Activated effector memory CD4-positive, alpha-beta T cell treated with anti-CD3 and anti-CD28 coated beads, Interleukin-2, amount 50 U/mL, for 16 hours (primary cell): ENCODE data around the gene DDX10.

ENCODE experiments used
- DNase-seq: peaks from one replicate; pipeline ENCODE4 v3.0.0-alpha.2; 2020

The DDX10 gene

DNA sequence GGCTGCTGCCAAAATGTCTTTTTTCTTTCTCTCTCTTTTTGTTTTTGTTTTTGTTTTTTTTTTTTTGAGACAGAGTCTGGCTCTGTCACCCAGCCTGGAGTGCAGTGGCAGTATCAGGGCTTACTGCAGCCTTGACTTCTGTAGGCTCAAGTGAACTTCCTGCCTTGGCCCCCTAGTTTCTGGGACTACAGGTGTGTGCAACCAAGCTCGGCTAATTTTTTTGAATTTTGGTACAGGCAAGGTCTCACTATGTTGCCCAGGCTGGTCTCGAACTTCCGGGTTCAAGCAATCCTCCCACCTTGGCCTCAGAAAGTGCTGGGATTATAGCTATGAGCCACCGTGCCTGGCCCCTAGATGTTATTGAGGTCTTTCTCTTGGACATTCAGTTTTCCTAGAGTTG, 2.2 kb upstream of the DDX10 start:
- no peak for DNase-seq

DNA sequence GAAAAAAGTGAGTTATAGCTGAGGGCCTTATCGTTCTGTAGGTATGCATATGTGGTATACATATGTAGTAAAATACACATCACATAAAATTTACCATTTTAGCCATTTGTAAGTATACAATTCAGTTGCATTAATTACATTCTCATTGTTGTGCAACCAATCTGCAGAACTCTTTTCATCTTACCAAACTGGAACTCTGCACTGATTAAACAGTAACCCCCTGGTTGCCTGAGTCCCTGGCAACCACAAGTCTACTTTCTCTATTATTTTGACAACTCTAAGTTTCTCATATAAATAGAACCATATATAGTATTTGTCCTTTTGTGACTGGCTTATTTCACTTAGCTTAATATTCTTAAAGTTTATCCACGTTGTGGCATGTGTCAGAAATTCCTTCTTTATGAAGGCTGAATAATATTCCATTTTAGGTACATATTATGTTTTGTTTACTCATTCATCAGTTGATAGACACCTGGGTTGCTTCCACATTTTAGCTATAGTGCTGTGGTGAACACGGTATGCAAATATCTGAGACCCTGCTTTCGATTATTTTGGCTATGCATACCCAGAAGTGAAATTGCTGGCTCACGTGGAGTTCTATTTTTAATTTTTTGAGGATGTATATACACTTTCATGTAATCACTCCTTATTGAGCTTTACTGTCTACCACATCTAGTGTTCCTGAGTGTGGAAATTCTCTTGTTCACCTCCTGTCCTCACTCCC, 1.6 kb upstream of the DDX10 start:
- DNase-seq, result no peak

DNA sequence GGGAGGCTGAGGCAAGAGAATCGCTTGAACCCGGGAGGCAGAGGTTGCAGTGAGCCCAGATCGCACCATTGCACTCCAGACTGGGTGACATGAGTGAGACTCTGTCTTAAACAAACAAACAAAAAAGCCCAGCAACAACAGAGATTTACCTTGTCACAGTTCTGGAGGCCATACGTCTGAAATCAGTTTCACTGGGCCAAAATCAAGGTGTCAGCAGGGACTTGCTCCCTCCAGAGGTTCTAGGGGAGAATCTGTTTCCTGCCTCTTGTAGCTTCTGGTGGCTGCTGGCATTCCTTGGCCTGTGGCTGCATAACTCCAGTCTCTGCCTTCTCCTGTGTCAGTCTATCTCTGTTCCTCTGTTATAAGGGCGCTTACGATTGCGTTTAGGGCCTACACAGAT, 1.5 kb downstream of the DDX10 start:
- DNase-seq, result no peak

DNA sequence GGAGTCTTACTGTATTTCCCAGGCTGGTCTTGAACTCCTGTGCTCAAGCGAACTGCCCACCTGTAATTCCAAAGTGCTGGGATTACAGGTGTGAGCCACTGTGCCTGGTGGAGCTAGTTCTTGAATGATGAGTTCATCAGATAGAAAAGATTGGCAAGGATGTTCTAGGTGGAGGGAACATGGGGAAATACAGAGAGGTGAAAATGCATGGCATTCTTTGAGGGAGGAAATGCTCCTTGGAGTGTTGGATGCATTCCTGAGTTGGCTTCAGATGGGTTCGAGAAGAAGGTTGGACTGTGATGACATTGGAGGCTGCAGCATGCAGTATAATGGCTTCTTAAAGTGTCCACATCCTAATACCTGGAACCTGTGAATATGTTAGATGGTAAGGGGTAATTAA, 4.4 kb downstream of the DDX10 start:
- no peak for DNase-seq

DNA sequence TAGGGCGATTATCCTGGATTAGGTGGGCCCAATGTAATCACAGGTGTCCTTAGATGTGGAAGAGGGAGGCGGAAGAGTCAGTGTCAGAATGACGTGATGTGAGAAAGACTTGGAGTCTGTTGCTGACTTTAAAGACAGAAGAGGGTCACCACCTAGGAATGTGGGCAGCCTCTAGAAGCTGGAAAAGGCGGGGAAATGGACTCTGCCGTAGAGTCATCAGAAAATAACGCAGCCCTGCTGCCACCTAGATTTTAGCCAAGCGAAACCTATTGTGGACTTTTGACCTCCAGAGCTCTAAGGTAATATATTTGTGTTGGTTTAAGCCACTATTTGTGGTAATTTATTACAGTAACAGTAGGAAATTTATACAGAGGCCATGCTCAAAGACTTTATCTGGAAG, 4.8 kb downstream of the DDX10 start:
- no peak for DNase-seq

DNA sequence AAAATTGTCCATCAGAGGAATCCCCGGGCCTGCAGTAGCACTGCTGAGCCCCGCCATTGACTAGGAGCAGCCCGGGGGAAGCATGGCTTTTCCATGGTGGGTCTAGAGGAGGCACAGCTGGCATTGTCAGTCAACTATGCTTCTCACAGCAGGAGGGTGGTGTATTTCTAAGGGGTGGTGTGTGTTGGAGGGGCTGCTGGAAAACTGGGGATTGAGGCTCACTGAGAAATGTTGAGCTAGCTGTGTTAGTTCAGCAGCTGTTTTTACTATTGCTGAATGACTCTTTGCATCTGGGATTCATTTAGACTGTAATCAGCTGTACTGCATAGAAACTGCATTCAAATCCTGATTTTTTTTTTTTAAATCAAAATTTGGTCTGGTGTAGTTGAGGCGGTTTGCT, 5.6 kb downstream of the DDX10 start:
- DNase-seq, result no peak

DNA sequence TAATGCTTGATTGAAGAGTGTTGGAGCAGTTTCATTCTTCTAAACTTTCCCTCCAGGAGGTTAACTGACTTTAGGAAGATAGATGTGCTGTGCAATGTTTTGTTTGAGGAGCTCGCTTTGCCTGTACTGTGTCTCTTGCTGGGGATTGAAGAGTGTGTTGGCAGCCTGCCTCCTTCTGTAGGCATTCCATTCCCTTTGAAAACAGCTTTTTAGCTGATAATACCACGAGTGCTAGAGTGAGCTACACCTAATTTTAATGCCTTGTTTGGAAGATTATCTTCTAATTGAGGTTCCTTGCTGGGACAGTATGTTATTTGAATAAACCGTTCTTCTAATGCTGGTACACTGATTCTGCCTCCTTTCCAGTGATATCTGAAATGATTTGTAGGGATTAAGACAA, 7.2 kb downstream of the DDX10 start:
- no peak for DNase-seq

DNA sequence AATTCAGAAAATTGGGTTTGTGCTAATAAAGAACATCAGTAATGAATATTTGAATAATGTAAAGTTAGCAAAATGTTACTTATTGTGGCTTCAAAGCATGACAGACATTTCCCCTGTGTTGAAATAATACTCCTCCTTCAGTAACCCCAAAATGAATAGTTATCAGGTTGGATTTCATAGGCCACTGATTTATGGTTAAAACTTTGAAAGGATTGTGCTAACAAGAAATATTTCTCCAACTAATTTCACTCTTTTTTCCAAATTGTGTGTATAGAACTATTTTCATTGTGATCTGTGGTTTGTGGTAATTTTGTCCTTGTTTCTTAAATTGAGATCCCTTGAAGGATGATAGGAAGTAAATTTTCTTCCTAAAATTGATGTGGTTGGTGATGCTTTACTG, 7.9 kb downstream of the DDX10 start:
- DNase-seq, result no peak

DNA sequence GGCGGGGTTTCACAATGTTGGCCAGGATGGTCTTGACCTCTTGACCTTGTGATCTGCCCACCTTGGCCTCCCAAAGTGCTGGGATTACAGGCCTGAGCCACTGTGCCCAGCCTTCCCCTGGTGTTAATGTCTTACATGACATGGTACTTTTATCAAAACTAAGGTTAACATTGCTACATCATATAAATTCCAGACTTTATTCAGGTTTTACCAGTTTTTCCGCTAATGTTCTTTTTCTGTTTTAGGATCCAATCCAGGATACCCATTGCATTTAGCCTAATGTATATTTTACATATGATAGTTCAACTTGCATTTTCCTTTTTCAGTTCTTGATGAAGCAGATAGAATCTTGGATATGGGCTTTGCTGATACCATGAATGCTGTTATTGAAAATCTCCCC, 14.2 kb downstream of the DDX10 start:
- DNase-seq, result no peak

DNA sequence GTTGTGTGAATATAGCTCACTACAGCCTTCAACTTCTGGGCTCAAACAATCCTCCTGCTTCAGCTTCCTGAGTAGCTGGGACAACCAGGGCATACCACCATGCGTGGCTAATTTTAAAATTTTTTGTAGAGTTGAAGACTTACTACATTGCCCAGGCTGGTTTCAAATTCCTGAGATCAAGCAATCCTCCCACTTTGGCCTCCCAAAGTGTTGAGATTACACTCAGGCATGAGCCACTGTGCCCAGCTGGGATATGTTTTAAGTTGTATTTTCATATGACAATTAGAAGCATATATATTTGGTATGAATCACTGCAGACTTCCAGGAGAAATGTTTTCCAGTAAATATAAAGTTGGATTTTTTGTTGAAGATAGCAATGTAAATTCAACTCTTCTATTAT, 15.4 kb downstream of the DDX10 start:
- no peak for DNase-seq

DNA sequence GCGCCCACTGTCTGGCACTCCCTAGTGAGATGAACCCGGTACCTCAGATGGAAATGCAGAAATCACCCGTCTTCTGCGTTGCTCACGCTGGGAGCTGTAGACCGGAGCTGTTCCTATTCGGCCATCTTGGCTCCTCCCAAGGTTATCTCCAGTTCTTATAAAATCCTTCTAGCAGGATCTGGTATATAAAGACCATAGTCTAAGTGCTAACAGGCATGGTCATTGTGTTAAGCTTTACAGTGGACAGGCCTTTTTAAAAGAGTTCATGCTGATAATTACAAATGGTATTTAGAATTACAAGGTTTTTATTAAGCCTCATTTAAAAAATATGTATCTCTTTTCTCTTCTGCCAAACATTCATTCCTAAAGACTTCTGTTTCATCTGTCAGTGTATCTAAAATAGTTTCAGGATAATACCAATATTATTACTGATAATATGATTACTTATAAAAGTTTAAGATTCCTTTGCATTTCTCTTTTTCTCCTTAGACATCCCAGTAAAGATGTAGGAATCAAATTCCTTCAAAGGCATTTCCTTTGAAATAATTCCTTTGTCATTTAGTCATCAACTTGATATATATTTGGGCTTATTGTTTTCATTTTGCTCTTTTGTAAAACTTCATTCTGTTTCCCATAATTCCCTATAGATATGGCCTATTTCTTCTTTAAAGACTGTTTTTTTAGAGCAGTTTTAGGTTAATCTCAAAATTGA, 20.7 kb downstream of the DDX10 start:
- DNase-seq, result no peak

DNA sequence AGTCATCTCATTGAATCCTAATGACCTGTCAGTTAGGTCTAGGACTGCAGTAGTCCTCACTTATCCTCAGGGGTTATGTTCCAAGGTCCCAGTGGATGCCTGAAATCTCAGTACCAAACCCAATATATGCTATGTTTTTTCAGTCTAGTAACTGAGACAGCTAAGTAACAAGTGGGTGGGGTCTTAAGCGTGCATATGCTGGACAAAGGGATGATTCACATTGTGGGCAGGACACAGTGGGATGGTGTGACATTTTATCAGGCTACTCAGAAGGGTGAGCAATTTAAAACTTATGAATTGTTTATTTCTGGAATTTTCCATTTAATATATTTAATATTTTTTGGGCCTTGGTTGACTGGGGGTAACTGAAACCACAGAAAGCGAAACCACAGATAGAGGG, 29.0 kb downstream of the DDX10 start:
- no peak for DNase-seq

DNA sequence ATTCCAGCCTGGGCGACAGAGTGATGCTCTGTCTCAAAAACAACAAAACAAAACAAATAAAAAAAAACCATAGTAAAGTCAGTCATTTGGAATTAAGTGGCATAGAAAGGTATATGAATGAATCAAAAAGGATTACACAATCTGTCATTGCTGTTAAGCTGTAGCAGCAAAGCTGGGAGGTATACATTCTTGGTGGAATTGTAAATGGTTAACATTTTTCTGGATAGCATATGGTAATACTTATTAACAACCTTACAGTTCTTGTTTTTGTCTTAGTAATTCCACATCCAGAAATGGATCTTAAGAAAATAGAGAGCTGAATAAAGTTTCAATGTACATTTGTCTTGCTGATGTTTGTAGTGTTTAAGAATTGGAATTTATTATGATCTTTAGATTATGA, 30.0 kb downstream of the DDX10 start:
- no peak for DNase-seq

DNA sequence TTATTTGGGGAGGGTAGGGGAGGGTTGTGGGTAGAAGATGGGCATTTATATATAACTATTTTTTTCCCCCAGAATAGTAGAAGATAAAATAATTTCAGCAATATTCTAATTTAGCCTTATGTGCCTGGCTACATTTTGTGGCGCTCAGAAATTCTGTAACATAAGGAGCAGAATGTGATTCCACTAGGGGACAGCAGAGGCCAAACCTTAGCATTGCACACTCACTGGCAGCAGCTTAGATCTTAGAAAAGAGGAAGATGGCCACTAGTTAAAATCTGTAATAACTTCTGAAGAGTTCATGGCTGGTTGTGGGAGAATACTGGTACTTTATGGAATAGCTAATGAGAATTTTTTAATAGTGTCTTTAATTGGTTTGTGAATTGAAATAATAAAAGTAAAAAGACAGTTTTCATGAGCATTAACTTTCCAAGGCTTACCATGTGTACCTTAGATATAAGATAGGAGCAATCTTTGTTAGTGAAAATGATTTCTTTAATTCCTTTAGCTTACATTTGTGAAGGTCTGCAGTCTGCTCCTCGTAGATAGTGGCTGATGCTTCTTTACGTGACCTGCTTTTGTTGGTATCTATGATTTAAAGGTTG, 33.1 kb downstream of the DDX10 start:
- no peak for DNase-seq

DNA sequence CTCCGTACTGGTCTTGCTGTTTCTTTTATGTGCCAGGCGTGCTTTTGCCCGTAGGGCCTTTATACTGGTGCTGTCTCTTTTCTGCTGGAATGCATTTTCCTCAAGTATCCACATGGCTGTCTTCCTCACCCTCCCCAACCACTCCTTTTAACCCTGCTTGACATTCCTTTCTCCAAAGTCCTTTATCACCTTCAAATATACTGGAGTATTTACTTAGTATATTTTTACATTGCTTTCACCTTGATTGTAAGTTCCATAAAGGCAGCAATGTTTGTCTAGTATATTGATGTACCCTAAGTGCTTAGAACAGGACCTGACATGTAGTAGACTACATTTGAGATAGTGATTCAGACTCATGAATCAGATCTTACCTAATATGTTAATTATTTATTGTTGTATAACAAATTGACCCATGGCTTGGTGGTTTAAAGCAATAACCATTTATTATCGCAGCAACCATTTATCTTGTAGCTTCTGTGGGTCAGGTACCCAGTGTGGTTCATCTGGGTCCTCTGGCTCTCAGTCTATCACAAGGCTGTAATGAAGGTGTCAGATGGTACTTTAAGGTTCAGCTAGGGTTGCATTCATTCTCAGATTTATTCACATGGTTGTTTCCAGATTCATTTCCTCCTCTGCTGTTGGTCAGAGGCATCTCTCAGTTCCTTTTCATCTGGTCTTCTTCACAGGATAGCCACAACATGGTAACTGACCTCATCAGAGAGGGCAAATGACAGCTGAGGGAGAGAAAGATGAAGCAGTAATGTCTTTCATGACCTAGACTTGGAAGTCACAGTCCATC, 34.2 kb downstream of the DDX10 start:
- no peak for DNase-seq

DNA sequence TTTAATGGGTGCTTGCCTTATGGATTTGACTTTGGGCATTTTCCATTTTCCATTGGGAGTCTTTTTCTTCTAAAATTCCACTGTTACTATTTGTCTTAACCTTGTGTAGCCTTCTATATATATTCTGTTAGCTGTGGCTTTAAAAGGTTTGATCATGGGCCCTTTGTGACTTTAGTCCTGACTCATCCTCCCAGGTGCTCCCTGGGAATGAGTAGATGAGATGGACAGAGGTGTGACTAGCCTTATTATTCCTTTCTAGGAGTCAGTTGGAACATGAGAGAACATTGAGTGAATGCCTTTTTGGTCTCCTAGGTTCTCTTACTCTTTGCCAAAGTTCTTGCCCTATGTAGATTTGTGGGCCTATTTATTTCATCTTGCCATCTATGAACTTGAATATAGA, 39.0 kb downstream of the DDX10 start:
- DNase-seq, result no peak

DNA sequence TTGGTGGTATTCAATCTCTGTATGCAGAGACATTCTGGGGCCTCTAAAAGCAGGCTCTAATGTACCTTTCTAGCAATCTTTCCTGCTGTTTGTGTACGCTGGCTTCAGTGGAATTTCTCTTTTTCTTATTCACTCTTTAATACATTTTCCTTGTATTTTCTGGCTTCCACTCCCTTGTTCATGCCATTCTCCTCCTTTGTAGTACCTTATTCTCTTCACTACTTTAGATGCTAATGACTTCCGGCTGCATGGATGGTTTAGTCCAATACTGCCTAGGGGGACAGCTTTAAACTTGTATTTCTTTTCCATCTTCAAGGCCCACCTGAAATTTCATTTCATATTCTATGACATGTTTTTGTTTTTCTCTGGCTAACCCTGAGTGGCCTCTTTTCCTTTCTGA, 40.2 kb downstream of the DDX10 start:
- no peak for DNase-seq

DNA sequence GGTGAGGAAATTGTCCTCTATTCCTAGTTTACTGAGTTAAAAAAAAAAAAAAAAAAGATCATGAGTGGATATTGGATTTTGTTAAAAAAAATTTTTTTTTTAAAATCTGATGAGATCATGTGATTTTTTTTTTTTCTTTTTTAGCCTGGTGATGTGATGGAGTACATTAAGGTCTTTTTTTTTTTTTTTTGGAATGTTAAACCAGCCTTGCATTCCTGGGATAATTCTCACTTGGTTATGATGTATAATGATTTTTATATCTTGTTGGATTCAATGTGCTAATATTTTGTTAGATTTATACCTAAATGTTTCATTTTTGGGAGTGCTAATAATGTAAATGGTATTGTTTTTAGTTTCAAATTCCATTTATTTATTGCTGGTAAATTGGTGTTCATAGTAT, 43.3 kb downstream of the DDX10 start:
- no peak for DNase-seq

DNA sequence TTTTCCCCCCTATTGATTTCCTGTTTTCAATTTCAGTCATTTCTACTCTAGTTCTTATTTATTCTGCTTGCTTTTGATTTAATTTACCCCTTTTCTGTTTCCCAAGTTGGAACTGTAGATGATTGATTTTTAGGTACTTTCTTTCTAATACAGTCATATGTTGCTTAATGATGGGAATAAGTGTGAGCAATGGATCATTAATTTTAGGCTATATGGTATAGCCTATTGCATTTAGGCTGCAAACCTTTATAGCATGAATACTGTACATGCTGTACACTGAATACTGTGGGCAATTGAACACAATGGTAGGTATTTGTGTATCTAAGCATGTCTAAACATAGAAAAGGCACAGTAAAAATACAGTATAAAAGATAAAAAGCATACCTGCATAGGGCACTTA, 44.9 kb downstream of the DDX10 start:
- no peak for DNase-seq

DNA sequence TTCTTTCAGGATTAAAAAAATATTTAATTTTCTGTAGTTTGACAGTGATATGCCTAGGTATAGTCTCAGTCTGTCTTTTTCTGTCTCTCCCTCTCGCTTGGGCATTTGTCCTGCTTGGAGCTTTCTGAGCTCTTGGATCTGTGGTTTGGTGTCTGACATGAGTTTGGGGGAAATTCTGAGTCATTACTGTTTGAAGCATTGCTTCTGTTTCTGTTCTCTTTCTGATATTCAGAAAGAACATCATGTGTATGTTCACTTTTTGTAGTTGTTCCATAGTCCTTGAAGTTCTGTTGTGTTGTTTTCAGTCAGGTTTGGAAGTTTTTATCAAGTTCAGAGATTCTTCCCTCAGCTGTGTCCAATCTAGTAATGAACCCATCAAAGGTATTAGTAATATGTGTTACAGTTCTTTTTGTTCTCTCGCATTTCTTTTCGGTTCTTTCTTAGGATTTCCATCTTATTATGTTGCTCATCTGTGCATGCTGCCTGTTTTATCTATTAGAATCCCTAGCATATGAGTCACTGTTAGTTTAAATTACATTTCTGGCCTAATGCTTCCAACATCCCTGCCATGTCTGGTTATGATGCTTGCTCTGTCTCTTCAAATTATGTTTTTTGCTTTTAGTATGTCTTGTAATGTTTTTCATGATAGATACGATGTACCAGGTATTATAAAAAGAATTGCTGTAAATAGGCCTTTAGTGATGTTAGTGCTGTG, 48.4 kb downstream of the DDX10 start:
- DNase-seq, result no peak

DNA sequence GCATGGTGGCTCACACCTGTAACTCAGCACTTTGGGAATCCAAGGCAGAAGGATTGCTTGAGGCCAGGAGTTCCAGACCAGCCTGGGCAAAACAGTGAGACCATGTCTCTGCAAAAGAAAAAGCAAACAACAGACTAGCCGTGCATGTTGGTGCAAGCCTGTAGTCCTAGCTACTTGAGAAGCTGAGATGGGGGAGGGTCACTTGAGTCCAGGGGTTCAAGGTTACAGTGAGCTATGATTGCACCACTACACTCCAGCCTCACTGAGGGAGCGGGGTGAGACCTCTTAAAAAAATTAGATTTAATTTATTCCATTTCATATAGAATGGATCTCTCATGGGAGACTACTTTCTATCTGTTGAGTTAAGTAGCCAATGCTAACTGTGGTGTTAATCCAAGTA, 50.4 kb downstream of the DDX10 start:
- no peak for DNase-seq

DNA sequence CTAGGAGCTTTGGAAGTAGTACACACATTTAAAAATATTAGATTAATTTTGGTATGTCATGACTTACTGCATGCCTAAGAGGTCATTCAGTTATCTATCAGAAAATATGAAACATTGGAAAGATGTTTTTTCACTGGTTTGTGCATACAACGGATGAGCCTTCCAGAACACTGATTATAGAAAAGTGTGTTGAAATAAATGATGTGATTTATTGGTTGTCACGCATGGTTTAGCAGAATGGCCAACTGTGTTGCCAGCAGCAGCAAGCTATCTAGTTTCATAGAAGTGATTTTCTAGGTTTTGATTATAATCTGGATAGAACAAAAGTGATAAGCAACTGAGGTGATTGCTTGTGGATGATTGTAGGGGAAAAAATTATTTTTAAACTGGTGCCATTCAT, 53.6 kb downstream of the DDX10 start:
- no peak for DNase-seq
